ENCODE measurements around the gene HECW1. TPM values are rescaled to one million over a fixed set of nuclear protein-coding genes. Genes with fewer than 3 reads are reported as not detected.

Gene HECW1
- total RNA-seq, 1 experiment from 2014 or later = 33.8 TPM

DNA sequence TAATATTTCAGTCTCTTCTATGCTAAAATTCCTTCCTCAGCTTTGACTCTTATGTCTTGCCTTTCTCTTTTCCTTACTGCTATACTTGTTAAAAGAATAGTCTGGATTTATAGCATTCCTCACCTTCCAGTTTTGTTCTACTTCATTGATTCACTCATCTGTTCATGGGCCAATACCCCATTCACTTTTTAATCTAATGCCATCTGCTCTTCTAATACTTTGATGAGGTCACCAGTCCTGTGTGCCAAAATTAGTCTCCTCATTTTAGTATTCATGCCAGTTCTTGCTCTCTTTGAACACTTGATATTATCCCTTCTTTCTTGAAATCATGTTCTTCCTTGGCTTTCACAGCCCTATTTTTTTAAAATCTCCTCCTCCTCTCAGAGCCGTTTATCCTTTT is 489.8 kb downstream of the HECW1 start:
- no peak for DNase-seq (ENCODE audit: low spot score)

DNA sequence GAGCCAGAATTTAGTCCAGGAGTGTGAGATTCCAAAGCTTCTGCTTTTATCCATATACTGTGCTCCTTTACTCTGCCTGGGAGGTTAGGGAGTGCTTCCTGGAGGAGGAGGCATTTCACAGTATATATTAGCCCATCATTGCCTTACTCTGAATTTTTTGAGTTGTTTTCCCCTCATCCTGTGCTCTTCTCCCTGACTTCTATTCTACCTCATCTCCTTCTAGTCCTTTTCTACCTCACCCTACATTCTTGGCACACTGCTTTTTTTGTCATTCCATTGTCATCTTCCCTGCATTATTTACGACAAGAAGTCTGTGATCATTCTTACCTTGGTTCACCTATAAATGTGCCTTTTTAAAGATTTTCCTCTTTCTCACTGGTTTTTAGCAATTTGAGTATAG is 491.8 kb downstream of the HECW1 start:
- DNase-seq (ENCODE audit: low spot score) = no peak

DNA sequence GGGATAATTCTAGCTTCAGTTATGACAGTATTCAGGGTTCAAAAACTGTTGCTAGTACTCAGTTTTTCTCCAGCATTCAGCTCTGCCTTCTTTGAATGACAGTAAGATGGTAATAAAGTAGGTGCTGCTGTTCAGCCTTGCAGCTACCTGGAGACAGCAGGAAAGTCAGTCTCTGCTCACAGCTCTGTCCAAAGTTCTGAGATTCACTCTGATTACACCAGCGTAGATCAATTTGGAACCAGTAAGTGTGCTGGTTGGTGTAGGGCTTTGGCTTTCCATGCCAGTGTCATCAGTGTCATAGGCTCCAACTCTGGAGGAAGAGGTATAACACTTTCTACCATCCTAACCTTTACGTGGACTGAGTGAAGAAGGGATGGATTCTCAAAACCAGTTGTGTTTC is 496.6 kb downstream of the HECW1 start:
- no peak for DNase-seq (ENCODE audit: low spot score)

- DNase-seq (ENCODE audit: low spot score) = no peak
Observed at GRCh38 chr7:43612128-43612527, 499.7 kb downstream of the HECW1 start.

DNA sequence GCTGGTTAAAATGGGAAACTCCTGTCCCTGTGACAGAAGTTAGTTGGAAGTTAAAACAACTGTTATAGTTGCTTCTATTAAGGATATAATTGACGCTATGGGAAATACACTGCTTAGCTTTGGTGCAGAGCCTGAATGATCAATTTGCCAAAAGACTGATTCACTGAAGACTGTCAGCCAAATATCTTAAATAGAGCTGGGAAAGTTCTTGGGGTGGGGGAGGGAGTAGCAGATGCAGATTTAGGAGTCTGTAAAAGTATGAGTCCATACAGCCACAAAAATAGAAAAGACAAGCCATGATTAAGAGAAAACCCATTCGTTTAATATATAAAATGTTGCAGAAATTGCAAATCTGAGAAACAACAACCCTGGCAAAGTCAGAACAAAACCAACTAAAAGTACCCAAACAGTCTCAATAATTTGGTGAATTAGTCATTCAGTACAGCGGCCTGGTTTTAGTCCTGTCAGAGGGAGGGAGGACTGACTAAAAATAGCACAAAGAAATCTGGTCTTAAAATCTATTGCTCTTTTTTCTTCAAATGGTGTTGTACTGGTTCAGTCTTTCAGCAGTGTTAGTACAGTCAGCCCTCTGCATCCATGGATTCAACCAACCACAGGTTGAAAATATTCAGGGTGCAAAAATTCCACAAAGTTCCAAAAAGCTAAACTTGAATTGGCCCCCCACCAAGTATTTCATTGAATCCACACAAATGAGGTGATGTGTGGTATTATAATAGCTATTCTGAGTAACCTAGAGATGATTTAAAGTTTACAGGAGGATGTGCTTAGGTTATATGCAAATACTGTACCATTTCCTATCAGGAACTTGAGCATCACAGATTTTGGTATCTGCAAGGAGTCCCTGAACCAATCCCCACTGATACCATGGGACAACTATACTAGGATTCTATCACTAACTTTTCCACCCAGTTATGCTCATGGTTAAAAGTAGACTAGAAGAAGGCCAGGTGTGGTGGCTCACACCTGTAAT is 500.4 kb downstream of the HECW1 start:
- no peak for DNase-seq (ENCODE audit: low spot score)

Other genes starting within 250 kb of the HECW1 start
- gene C7orf25, start 200.6 kb upstream of the HECW1 start, total RNA-seq (2014; rRNA removed; shearing (Covaris generic)) = 13.2 and 15.8 TPM in 2 replicates
- 653 and 656 TPM in 2 replicates for gene PSMA2, start 180.5 kb upstream of the HECW1 start, total RNA-seq (2014; rRNA removed; shearing (Covaris generic))
- gene MRPL32, start 180.3 kb upstream of the HECW1 start, total RNA-seq (2014; rRNA removed; shearing (Covaris generic)) = 114 and 145 TPM in 2 replicates

Measured in H4 (cell line).